GM21529 (cell line): ENCODE data around the gene PKNOX1.
"Not testable (repeated sequence)": the region's sequence is repeated elsewhere in the genome, so short reads cannot be mapped to it uniquely, and the experiment has no call there.

Source experiments
- ATAC-seq: cut with Tn5 transposase; IDR thresholded peaks from one replicate; pipeline ENCODE4 v1.9.1; 2021; ENCODE audit not compliant: unreplicated experiment

The PKNOX1 gene

GRCh38 chr21:43015906-43016540 lies 41.7 kb downstream of the PKNOX1 start:
- no peak for ATAC-seq

DNA sequence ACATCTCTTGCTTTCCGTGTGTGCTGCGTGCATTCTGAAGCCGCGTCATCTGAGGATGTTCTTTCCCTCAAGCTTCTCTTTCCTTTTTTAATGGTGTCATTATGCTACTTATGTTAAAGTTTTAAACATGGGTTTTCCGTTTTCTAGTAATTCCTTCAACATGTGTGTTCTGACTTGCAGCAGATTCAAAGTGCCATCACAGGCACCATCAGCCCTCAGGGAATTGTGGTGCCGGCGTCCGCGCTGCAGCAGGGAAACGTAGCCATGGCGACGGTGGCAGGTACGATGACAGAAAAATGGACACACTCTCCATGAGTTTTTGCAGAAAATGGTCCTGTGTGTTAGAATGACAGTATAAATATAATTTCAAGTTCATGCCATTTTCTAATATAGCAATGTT lies 42.4 kb downstream of the PKNOX1 start:
- no peak for ATAC-seq

DNA sequence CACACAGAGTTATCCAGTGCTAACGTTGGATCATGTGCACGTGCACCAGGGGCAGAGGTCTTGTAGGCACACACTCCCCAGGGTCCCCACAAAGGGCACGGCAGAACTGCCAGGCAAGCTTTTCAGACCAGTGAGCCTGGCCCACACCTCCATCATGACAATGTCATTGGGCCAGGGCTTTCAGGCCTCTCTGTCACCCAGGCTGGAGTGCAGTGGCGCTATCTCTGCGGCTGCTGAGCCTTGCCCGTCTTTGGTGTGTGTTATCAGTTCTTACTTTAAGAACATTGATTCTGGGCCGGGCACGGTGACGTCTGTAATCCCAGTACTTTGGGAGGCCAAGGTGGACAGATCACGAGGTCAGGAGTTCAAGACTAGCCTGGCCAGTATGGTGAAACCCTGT lies 44.2 kb downstream of the PKNOX1 start:
- ATAC-seq, result no peak

GRCh38 chr21:43020177-43020576 lies 45.8 kb downstream of the PKNOX1 start:
- ATAC-seq, result no peak

- no peak for ATAC-seq
Observed at GRCh38 chr21:43020771-43021170, 46.4 kb downstream of the PKNOX1 start.

GRCh38 chr21:43021191-43021590 lies 46.8 kb downstream of the PKNOX1 start:
- ATAC-seq, result no peak

GRCh38 chr21:43021756-43022600 lies 47.6 kb downstream of the PKNOX1 start:
- ATAC-seq, result no peak

GRCh38 chr21:43023175-43023574 lies 48.8 kb downstream of the PKNOX1 start:
- ATAC-seq, result no peak

GRCh38 chr21:43024439-43025136 lies 50.2 kb downstream of the PKNOX1 start:
- ATAC-seq, result no peak

- ATAC-seq, result no peak
Observed at GRCh38 chr21:43025636-43026180, 51.3 kb downstream of the PKNOX1 start.

DNA sequence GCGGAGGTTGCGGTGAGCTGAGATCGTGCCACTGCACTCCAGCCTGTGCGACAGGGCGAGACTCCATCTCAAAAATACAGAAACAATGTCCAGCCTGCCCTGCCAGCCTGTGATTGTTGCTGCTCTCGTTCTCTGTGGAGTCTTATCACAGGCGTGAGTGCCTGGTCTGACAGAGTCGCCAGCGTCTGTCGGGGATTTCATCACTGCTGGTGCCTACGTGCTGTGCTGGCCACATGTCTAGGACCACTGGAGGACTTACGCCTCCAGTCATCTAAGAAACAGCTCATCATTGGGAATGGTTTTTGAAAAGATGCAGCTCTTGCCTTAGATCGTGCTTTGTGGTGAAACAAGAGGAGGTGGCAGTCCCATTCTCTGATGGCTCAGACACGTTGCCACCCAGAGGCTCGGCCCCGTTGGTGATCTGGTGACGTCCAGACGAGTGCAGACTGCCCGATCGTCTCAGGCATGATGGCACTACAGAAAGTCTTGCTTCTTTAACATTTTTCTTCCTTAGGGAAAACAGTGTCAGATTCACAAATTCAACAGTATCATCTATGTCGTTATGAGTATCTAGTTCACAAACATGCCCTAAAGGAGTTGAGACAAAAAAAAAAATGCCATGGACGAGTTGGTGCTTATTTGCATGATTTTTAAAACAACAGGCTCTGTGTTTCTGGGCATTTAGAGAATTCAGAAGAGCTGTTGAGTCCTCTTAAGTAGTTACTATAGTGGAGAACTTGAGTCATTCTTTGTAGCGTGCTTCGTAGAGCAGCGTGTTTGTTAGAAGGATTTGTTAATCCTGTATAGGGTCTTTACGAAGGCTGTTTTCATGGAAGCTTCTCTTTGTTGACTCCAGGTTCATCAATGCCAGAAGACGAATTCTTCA lies 53.7 kb downstream of the PKNOX1 start:
- ATAC-seq, result no peak

GRCh38 chr21:43029785-43030184 lies 55.4 kb downstream of the PKNOX1 start:
- ATAC-seq, result no peak

GRCh38 chr21:43031121-43031619 lies 56.8 kb downstream of the PKNOX1 start:
- no peak for ATAC-seq

DNA sequence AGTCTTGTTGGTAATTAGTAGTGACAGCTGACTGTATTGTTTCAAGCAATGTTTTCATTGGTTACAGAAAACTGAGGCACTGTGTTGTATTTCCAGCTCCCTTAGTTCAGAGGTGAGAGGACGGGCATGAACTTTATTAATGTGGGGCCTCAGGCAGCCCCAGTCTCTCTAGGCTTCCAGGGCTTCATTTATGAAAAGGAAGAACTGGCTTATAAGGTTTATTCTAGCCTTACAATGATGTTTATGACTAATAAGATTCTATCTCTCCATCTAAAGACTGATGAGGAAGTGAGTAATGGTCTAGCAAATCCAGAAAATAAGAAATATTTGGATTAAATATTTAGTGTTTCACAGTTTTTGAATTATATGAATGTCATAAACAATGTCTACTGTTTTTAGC lies 59.7 kb downstream of the PKNOX1 start:
- ATAC-seq, result no peak

DNA sequence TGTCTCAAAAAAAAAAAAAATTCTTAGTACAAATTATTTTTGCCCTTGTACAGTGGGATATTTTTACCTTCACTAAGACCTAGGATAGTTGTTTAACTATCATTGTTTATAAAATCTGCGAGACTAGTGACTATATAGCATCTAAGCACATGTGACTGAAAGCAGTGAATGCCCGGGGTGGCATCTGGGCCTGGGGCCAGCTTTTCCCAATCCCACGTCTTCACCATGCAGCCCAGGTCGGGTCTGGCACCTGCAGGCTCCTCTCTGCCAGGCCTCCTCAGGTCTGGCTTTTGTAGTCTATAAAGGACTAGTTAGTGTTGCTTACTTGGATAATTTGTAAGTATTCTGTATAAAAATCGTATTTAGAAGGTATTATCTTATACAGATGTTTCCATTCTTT lies 60.5 kb downstream of the PKNOX1 start:
- no peak for ATAC-seq

DNA sequence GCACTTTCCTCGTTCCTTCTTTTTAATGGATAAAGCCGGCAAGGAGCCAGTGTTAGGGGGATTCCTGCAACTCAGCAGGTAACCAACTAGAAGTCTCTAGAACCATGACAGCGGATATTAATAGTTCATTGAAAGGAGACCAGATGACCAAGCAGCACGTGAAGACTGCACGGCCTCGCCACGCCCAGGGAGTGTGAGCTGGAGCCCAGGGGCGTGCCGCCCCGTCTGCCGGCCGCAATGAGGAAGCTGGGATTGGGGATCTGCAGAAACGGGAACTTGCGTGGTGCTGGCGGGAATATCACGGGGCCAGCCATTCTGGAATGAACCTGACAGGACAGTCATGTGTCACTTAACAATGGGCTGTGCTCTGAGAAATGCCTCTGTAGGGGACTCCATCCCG lies 62.5 kb downstream of the PKNOX1 start:
- ATAC-seq, result not testable (repeated sequence)

GRCh38 chr21:43037918-43038658 lies 63.7 kb downstream of the PKNOX1 start:
- ATAC-seq, result not testable (repeated sequence)

GRCh38 chr21:43038659-43039044 lies 64.3 kb downstream of the PKNOX1 start:
- ATAC-seq, result not testable (repeated sequence)

GRCh38 chr21:43042169-43042568 lies 67.8 kb downstream of the PKNOX1 start:
- not testable (repeated sequence) for ATAC-seq

DNA sequence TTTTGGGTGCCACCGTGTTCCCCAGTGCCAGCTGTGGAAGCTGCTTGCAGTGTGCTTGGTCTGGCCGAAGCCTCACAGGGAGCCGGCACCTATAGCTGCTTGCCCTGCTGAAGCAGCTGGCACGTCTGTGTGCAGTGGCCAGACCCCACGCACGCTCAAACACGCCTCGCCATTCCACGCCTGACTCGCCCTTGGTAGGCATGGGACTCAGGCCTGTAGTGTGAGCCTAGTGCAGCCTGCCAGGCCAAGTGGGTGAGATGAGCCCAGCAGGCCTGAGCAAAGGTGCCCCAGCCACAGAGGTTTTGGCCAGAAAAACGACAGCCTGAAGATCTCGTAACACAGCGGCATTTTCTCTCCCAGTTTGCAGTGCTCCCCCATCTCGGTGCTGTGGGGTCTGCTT lies 68.9 kb downstream of the PKNOX1 start:
- ATAC-seq, result not testable (repeated sequence)
